VCaP (cell line): ENCODE measurements around the gene GPATCH3.
"Not testable (repeated sequence)": the region's sequence is repeated elsewhere in the genome, so short reads cannot be mapped to it uniquely, and the experiment has no call there.

Experiments used
- H3K27ac ChIP-seq: fragments of 450-650 bp; 2 replicates; pipeline ENCODE4 v1.5.1; 2017
- TF ChIP-seq, protein P1 (sequence below): fragments of 450-650 bp; conservative IDR thresholded peaks from 2 replicates; pipeline ENCODE4 v1.5.1; 2017; ENCODE audit warnings: mild to moderate bottlenecking, moderate library complexity

Gene GPATCH3

DNA sequence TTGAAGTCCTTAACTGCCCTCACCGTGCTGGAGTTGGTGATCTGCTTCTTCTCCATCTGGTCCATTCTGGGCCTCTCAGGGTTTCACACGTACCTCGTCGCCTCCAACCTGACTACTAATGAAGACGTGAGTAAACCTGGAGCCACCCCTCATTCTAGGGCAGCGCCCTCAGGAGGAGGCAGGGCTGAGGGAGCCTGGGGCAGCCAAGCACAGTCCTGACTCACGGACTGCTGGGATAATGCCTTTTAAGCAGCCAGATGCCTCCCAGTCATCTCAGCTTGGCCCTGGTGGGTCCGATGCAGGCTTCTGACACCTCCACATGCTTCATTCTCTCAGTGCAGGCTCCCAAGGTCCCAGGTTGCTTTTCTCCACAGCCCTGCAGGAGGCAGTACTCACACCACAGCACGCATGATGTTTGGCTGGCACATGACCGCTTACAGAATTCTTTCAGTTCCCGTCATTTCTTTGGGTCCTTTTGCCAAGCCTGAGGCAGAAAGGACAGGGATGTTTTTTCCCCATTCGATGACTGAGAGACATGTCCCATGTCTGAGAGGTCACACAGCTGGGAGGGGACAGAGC is 49.1 kb downstream of the GPATCH3 start:
- no peak overlapping the region for H3K27ac ChIP-seq
- TF ChIP-seq, protein P1, sequence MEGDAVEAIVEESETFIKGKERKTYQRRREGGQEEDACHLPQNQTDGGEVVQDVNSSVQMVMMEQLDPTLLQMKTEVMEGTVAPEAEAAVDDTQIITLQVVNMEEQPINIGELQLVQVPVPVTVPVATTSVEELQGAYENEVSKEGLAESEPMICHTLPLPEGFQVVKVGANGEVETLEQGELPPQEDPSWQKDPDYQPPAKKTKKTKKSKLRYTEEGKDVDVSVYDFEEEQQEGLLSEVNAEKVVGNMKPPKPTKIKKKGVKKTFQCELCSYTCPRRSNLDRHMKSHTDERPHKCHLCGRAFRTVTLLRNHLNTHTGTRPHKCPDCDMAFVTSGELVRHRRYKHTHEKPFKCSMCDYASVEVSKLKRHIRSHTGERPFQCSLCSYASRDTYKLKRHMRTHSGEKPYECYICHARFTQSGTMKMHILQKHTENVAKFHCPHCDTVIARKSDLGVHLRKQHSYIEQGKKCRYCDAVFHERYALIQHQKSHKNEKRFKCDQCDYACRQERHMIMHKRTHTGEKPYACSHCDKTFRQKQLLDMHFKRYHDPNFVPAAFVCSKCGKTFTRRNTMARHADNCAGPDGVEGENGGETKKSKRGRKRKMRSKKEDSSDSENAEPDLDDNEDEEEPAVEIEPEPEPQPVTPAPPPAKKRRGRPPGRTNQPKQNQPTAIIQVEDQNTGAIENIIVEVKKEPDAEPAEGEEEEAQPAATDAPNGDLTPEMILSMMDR, result no peak

DNA sequence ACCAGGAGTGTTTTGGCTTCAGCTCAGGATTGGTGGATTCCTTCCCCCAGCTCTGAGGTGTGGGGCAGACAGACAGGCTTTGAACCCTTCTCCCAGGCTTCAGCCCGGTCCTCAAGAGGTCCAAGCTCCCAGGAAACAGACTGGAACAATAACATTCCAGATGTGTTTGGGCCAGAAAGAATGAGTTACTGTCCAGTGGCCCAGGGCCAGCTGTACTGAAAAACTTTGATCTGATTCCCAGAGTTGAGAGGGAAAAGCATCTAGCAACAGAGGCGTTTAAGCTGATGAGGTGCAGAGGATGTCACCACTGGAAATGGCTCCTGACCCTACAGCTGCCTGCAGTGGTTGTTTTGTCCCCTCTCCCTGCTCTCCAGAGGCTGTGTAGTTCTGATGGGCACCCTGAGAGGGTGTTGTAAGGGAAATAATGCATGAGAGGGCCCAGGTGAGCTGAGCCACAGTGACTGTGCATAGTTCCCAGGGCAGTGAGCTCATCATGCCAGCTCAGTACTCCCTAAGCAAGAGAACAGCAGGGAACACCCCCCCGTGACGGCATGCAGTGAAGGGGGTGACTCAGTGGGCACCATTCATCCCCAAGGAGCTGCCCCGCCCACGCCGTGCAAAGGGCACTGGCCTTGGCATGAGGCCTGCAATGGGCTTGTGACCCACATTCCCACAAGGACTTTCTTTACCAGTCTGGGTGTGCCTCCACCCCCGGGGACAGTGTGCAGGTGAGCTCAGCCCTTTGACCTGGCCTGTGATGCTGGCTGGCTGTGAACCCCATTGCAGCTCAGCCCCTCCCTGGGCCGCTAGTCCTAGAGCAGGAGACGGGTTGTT is 51.1 kb downstream of the GPATCH3 start:
- no peak overlapping the region for H3K27ac ChIP-seq
- TF ChIP-seq, protein P1, result no peak

DNA sequence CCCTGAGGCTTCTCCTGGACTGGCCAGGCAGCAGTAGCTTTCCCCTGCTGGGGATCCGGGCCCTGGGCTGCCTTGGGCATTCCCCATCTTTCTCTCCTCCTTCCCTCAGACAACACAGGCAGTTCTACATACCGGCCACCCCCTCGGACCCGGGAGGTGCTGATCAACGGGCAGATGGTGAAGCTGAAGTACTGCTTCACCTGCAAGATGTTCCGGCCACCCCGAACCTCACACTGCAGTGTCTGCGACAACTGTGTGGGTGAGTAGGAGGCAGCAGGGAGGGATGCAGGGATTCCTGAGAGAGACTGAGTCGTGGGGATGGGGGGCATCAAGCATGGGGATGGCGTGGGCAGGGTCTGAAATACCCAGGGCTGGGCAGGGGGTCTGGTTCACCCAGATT is 51.8 kb downstream of the GPATCH3 start:
- TF ChIP-seq, protein P1, result no peak
- no peak overlapping the region for H3K27ac ChIP-seq

DNA sequence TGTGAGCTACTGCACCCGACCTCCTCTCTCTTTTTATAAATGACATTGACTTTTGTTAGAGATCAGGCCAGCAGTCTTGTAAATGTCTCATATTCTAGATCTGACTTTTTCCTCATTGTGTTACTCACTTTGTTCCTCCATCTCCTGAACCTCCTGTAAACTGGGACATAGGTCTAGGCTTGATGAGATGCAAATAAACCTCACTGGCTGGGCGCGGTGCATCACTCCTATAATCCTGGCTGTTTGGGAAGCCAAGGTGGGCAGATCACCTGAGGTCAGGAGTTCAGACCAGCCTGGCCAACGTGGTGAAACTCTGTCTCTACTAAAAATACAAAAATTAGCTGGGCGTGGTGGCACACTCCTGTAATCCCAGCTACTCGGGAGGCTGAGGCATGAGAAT is 52.4 kb downstream of the GPATCH3 start:
- not testable (repeated sequence) for H3K27ac ChIP-seq

DNA sequence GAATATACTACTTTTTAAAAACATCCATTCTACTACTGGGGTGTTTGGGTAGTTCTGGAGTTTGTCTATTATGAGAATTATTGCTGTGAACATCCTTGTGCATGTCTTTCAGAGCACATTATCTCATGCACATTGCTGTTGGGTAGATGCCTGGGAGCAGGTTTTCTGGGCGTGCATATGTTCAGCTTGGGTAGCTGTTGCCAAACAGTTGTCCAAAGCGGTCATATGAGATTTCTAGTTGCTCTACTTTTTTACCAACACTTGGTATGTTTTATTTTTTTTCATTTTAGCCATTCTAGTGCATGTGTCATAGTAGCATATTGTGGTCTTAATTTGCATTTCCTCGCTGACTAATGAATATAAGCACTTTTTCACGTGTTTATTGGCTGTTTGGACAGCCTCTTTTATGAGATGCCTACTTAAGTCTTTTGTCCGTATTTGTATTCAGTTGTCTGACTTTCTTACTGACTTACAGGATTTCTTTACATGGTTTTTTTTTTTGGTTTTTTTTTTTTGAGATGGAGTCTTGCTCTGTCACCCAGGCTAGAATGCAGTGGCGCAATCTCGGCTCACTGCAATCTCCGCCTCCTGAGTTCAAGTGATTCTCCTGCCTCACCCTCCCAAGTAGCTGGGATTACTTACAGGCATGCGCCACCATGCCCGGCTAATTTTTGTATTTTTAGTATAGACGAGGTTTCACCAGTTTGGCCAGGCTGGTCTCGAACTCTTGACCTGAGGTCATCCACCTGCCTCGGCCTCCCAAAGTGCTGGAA is 55.7 kb downstream of the GPATCH3 start:
- TF ChIP-seq, protein P1, result no peak

More for the DNA sequence above, 55.7 kb downstream of the GPATCH3 start:
- no peak overlapping the region for H3K27ac ChIP-seq
